Measurements from ENCODE around the gene SHPK.

Gene SHPK

DNA sequence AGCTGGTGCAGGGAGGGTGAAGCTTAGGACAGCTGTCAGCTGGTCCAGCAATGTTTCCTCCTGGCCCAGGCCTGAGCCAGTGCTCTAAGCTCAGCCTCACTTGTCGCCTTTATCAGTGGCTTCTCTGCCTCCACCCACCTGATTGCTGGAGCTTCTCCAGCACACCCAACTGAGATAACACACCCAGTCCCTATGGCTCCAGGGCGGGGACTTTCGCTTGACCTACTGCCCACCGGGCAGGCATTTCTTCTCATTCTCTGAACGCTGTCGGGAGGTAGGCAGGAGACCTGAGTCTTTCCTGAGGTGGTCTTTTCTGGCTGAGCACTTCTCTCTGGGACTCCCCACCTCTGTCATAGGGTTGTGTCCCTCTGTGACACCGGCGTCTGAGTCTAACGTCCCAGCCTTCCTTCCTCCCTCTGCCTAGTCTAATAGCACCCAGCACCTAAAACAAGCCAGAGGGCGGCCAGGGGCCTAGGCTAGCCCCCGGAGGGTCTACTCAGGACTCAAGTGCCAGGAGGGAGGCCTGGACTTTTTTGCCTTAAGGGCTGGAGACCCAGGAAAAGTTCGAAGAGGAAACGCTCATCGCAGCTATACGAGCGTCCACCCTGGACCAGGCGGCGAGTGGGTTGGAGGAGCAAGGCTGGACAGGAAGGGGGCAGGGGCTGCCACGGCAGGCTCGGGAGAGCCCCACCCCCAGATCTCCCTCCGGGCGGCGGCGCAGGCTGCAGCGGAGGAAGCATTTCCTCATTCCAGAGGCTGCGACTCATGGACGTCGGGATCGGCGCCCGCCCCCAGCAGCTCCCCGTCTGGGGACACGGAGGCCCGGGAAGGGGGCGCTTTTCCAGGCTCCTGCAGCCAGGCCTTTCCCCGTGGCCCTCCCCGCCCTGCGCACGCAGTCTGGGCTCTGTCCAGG is 31.6 kb upstream of the SHPK start:
- H3K27ac ChIP-seq (ENCODE audit: extremely low read depth, low read depth, low read length) = peak overlapping the region; percentile 93
- ChIA-PET CTCF (interaction anchor here (0.5 to 1.8 kb wide), 5 partner anchors 10 to 356 kb away, joined by 3 to 8 read pairs (median 3); no protein-coding TSS in a partner anchor), POLR2A (interaction anchor here (0.6 to 4.4 kb wide), 19 partner anchors 9 to 899 kb away, joined by 3 to 75 read pairs (median 3); partner anchors contain the start of genes CTNS, CYB5D2, HASPIN and SHPK)
- no peaks in the 10 kb centered on the region for H3K9me3 ChIP-seq (ENCODE audit: control insufficient read depth, insufficient read depth, low read depth, low read length)
- peaks cover 8% of the 10 kb centered on the region; the same call in 1 of the 2 replicates for H3K4me1 ChIP-seq (ENCODE audit: control insufficient read depth, insufficient read depth, low read length)
- H3K4me3 ChIP-seq (ENCODE audit: low read depth, low read length) = peak overlapping the region; percentile 79
- H3K36me3 ChIP-seq (ENCODE audit: control insufficient read depth in 2 of 2, insufficient read depth in 1 of 2, low read length in 2 of 2) = peaks cover 7 to 38% of the 10 kb centered on the region in 2 experiments; a peak in 2 of 3 replicates
- TF ChIP-seq ZNF391 (tag by site-specific recombination; IDR thresholded peaks at IDR 0.05; ENCODE audit: borderline replicate concordance, low read depth) (no peak), ZNF768 (tag by site-specific recombination; IDR thresholded peaks at IDR 0.05) (no peak), ZNF24 (tag by site-specific recombination; IDR thresholded peaks at IDR 0.05) (peak; percentile 77; the same call in 1 of the 2 replicates), ZBTB1 (tag by site-specific recombination; IDR thresholded peaks at IDR 0.05) (no peak; the same call in 1 of the 2 replicates), ZNF707 (tag by site-specific recombination; IDR thresholded peaks at IDR 0.05) (no peak), MYNN (tag by site-specific recombination; IDR thresholded peaks at IDR 0.05; ENCODE audit: borderline replicate concordance) (no peak), ZNF10 (tag by site-specific recombination; IDR thresholded peaks at IDR 0.05) (no peak), ZNF624 (tag by site-specific recombination; IDR thresholded peaks at IDR 0.05) (no peak), HOXD13 (CRISPR knock-in tag; IDR thresholded peaks at IDR 0.05; ENCODE audit: borderline replicate concordance) (no peak), ZNF302 (tag by site-specific recombination; IDR thresholded peaks at IDR 0.05; ENCODE audit: low read depth) (no peak), ZNF530 (tag by site-specific recombination; IDR thresholded peaks at IDR 0.05; ENCODE audit: low read depth) (no peak), SP2 (tag by site-specific recombination; IDR thresholded peaks at IDR 0.05) (peak; percentile 51), ZNF830 (tag by site-specific recombination; IDR thresholded peaks at IDR 0.05; ENCODE audit: low read depth) (no peak), ZNF501 (tag by site-specific recombination; IDR thresholded peaks at IDR 0.05) (peak; percentile 90; the same call in 1 of the 2 replicates), TCF7L2 (IDR thresholded peaks at IDR 0.05; ENCODE audit: borderline replicate concordance, low read depth, low read length) (no peak)
- TF ChIP-seq, protein P1, sequence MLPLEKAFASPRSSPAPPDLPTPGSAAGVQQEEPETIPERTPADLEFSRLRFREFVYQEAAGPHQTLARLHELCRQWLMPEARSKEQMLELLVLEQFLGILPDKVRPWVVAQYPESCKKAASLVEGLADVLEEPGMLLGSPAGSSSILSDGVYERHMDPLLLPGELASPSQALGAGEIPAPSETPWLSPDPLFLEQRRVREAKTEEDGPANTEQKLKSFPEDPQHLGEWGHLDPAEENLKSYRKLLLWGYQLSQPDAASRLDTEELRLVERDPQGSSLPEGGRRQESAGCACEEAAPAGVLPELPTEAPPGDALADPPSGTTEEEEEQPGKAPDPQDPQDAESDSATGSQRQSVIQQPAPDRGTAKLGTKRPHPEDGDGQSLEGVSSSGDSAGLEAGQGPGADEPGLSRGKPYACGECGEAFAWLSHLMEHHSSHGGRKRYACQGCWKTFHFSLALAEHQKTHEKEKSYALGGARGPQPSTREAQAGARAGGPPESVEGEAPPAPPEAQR (tag by site-specific recombination; IDR thresholded peaks at IDR 0.05) = no peak
- TF ChIP-seq, protein P2, sequence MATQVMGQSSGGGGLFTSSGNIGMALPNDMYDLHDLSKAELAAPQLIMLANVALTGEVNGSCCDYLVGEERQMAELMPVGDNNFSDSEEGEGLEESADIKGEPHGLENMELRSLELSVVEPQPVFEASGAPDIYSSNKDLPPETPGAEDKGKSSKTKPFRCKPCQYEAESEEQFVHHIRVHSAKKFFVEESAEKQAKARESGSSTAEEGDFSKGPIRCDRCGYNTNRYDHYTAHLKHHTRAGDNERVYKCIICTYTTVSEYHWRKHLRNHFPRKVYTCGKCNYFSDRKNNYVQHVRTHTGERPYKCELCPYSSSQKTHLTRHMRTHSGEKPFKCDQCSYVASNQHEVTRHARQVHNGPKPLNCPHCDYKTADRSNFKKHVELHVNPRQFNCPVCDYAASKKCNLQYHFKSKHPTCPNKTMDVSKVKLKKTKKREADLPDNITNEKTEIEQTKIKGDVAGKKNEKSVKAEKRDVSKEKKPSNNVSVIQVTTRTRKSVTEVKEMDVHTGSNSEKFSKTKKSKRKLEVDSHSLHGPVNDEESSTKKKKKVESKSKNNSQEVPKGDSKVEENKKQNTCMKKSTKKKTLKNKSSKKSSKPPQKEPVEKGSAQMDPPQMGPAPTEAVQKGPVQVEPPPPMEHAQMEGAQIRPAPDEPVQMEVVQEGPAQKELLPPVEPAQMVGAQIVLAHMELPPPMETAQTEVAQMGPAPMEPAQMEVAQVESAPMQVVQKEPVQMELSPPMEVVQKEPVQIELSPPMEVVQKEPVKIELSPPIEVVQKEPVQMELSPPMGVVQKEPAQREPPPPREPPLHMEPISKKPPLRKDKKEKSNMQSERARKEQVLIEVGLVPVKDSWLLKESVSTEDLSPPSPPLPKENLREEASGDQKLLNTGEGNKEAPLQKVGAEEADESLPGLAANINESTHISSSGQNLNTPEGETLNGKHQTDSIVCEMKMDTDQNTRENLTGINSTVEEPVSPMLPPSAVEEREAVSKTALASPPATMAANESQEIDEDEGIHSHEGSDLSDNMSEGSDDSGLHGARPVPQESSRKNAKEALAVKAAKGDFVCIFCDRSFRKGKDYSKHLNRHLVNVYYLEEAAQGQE (tag by site-specific recombination; IDR thresholded peaks at IDR 0.05) = no peak
- TF ChIP-seq, protein P3, sequence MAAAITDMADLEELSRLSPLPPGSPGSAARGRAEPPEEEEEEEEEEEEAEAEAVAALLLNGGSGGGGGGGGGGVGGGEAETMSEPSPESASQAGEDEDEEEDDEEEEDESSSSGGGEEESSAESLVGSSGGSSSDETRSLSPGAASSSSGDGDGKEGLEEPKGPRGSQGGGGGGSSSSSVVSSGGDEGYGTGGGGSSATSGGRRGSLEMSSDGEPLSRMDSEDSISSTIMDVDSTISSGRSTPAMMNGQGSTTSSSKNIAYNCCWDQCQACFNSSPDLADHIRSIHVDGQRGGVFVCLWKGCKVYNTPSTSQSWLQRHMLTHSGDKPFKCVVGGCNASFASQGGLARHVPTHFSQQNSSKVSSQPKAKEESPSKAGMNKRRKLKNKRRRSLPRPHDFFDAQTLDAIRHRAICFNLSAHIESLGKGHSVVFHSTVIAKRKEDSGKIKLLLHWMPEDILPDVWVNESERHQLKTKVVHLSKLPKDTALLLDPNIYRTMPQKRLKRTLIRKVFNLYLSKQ (tag by site-specific recombination; IDR thresholded peaks at IDR 0.05; ENCODE audit: borderline replicate concordance) = no peak
- TF ChIP-seq, protein P4, sequence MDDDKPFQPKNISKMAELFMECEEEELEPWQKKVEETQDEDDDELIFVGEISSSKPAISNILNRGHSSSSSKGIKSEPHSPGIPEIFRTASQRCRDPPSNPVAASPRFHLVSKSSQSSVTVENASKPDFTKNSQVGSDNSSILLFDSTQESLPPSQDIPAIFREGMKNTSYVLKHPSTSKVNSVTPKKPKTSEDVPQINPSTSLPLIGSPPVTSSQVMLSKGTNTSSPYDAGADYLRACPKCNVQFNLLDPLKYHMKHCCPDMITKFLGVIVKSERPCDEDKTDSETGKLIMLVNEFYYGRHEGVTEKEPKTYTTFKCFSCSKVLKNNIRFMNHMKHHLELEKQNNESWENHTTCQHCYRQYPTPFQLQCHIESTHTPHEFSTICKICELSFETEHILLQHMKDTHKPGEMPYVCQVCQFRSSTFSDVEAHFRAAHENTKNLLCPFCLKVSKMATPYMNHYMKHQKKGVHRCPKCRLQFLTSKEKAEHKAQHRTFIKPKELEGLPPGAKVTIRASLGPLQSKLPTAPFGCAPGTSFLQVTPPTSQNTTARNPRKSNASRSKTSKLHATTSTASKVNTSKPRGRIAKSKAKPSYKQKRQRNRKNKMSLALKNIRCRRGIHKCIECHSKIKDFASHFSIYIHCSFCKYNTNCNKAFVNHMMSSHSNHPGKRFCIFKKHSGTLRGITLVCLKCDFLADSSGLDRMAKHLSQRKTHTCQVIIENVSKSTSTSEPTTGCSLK (tag by site-specific recombination; IDR thresholded peaks at IDR 0.05) = no peak
- TF ChIP-seq, protein P5, sequence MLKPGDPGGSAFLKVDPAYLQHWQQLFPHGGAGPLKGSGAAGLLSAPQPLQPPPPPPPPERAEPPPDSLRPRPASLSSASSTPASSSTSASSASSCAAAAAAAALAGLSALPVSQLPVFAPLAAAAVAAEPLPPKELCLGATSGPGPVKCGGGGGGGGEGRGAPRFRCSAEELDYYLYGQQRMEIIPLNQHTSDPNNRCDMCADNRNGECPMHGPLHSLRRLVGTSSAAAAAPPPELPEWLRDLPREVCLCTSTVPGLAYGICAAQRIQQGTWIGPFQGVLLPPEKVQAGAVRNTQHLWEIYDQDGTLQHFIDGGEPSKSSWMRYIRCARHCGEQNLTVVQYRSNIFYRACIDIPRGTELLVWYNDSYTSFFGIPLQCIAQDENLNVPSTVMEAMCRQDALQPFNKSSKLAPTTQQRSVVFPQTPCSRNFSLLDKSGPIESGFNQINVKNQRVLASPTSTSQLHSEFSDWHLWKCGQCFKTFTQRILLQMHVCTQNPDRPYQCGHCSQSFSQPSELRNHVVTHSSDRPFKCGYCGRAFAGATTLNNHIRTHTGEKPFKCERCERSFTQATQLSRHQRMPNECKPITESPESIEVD (tag by site-specific recombination; IDR thresholded peaks at IDR 0.05) = no peak
- TF ChIP-seq, protein P6, sequence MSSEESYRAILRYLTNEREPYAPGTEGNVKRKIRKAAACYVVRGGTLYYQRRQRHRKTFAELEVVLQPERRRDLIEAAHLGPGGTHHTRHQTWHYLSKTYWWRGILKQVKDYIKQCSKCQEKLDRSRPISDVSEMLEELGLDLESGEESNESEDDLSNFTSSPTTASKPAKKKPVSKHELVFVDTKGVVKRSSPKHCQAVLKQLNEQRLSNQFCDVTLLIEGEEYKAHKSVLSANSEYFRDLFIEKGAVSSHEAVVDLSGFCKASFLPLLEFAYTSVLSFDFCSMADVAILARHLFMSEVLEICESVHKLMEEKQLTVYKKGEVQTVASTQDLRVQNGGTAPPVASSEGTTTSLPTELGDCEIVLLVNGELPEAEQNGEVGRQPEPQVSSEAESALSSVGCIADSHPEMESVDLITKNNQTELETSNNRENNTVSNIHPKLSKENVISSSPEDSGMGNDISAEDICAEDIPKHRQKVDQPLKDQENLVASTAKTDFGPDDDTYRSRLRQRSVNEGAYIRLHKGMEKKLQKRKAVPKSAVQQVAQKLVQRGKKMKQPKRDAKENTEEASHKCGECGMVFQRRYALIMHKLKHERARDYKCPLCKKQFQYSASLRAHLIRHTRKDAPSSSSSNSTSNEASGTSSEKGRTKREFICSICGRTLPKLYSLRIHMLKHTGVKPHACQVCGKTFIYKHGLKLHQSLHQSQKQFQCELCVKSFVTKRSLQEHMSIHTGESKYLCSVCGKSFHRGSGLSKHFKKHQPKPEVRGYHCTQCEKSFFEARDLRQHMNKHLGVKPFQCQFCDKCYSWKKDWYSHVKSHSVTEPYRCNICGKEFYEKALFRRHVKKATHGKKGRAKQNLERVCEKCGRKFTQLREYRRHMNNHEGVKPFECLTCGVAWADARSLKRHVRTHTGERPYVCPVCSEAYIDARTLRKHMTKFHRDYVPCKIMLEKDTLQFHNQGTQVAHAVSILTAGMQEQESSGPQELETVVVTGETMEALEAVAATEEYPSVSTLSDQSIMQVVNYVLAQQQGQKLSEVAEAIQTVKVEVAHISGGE (tag by site-specific recombination; conservative IDR thresholded peaks at IDR 0.05; ENCODE audit: low read depth) = 0 out of 2 replicates have a peak, but pooled peaks have one; percentile 37

Measured in HEK293 (cell line).